ENCODE measurements around the gene SMIM13.

DNA sequence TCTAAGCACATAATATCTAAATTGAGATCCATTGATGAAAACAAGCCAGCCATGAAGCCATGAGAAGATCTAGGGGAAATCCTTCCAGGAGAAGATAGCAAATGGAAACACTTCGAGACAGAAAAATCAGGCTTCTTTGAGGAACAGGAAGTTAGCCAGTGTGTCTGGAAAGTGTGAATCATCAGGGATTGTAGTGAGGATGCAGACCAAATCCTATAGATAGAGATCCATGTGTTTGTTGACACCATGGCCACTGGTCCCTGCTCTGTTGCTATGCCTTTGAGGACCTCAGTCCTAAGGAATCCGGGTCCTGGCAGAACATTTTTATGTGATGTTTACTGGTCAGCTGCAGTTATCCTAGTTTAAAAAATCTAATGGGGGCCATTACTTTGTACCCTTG, 42.9 kb upstream of the SMIM13 start:
- no peak for TF ChIP-seq CTCF (conservative IDR thresholded peaks at IDR 0.05; ENCODE audit: low read length)
- no peak for TF ChIP-seq EZH2phosphoT487 (IDR thresholded peaks at IDR 0.05; ENCODE audit: borderline replicate concordance, low read depth, low read length)

Data from OCI-LY7 (cell line).